Measurements from ENCODE around the gene SLC6A5.

DNA sequence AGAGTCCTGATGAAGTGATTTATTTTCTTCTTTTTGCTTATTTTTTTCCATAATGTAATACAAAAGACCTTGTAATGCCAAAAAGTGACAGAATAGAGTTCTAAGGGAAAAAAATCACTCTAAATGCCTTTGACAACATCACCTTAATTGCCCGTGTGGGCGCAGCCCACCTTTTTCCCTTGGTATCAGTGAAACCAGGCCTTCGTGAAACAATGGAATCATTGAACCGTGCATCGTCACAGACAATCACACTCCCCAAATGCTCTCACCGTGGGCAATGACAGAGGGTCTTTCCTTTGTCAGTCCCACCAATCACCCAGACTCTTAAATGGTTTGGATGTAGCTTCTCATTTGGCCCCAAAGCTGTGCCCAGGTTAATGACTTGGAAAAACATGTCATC is 9.6 kb upstream of the SLC6A5 start:
- TF ChIP-seq, protein P1, sequence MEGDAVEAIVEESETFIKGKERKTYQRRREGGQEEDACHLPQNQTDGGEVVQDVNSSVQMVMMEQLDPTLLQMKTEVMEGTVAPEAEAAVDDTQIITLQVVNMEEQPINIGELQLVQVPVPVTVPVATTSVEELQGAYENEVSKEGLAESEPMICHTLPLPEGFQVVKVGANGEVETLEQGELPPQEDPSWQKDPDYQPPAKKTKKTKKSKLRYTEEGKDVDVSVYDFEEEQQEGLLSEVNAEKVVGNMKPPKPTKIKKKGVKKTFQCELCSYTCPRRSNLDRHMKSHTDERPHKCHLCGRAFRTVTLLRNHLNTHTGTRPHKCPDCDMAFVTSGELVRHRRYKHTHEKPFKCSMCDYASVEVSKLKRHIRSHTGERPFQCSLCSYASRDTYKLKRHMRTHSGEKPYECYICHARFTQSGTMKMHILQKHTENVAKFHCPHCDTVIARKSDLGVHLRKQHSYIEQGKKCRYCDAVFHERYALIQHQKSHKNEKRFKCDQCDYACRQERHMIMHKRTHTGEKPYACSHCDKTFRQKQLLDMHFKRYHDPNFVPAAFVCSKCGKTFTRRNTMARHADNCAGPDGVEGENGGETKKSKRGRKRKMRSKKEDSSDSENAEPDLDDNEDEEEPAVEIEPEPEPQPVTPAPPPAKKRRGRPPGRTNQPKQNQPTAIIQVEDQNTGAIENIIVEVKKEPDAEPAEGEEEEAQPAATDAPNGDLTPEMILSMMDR (IDR thresholded peaks at IDR 0.05 in 2 of 3, conservative IDR thresholded peaks at IDR 0.05 in 1 of 3; ENCODE audit: borderline replicate concordance in 1 of 3, insufficient read depth in 1 of 3, low read depth in 2 of 3, low read length in 2 of 3) = no peak
- no peak for TF ChIP-seq EZH2phosphoT487 (IDR thresholded peaks at IDR 0.05; ENCODE audit: borderline replicate concordance)
- TF ChIP-seq, protein P2, sequence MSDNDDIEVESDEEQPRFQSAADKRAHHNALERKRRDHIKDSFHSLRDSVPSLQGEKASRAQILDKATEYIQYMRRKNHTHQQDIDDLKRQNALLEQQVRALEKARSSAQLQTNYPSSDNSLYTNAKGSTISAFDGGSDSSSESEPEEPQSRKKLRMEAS (IDR thresholded peaks at IDR 0.05) = no peak
- TF ChIP-seq, protein P3, sequence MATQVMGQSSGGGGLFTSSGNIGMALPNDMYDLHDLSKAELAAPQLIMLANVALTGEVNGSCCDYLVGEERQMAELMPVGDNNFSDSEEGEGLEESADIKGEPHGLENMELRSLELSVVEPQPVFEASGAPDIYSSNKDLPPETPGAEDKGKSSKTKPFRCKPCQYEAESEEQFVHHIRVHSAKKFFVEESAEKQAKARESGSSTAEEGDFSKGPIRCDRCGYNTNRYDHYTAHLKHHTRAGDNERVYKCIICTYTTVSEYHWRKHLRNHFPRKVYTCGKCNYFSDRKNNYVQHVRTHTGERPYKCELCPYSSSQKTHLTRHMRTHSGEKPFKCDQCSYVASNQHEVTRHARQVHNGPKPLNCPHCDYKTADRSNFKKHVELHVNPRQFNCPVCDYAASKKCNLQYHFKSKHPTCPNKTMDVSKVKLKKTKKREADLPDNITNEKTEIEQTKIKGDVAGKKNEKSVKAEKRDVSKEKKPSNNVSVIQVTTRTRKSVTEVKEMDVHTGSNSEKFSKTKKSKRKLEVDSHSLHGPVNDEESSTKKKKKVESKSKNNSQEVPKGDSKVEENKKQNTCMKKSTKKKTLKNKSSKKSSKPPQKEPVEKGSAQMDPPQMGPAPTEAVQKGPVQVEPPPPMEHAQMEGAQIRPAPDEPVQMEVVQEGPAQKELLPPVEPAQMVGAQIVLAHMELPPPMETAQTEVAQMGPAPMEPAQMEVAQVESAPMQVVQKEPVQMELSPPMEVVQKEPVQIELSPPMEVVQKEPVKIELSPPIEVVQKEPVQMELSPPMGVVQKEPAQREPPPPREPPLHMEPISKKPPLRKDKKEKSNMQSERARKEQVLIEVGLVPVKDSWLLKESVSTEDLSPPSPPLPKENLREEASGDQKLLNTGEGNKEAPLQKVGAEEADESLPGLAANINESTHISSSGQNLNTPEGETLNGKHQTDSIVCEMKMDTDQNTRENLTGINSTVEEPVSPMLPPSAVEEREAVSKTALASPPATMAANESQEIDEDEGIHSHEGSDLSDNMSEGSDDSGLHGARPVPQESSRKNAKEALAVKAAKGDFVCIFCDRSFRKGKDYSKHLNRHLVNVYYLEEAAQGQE (IDR thresholded peaks at IDR 0.05; ENCODE audit: low read depth) = no peak
- TF ChIP-seq, protein P4, sequence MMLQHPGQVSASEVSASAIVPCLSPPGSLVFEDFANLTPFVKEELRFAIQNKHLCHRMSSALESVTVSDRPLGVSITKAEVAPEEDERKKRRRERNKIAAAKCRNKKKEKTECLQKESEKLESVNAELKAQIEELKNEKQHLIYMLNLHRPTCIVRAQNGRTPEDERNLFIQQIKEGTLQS (IDR thresholded peaks at IDR 0.05) = no peak
- no peak for TF ChIP-seq YY1 (IDR thresholded peaks at IDR 0.05; ENCODE audit: extremely low read depth, insufficient replicate concordance, low read depth, low read length)
- TF ChIP-seq JUND (IDR thresholded peaks at IDR 0.05) = no peak
- no peak for TF ChIP-seq ZNF274 (IDR thresholded peaks at IDR 0.05; ENCODE audit: low read depth, low read length)
- TF ChIP-seq POLR2A (IDR thresholded peaks at IDR 0.05; ENCODE audit: borderline replicate concordance, extremely low read depth, insufficient read depth, insufficient read length) = no peak
- TF ChIP-seq ZFX (IDR thresholded peaks at IDR 0.05) = no peak
- no peak for TF ChIP-seq RAD21 (IDR thresholded peaks at IDR 0.05; ENCODE audit: low read depth)
- no peak for TF ChIP-seq EZH2 (IDR thresholded peaks at IDR 0.05)
- TF ChIP-seq POLR2AphosphoS5 (IDR thresholded peaks at IDR 0.05; ENCODE audit: low read depth, low read length) = no peak

Data from HCT116 (cell line).